T-helper 9 cell (primary cell): Measurements from ENCODE around the gene ABTB1.

ENCODE experiments used
- DNase-seq: peaks from one replicate; pipeline ENCODE4 v3.0.0-alpha.2; 2020
- total RNA-seq, 2 donors: gene quantifications; one replicate each; lab custom pipeline; 2026; lab: John Stamatoyannopoulos, UW

Gene ABTB1
- total RNA-seq = 37.2 to 68.2 reads per million in 2 donors

DNA sequence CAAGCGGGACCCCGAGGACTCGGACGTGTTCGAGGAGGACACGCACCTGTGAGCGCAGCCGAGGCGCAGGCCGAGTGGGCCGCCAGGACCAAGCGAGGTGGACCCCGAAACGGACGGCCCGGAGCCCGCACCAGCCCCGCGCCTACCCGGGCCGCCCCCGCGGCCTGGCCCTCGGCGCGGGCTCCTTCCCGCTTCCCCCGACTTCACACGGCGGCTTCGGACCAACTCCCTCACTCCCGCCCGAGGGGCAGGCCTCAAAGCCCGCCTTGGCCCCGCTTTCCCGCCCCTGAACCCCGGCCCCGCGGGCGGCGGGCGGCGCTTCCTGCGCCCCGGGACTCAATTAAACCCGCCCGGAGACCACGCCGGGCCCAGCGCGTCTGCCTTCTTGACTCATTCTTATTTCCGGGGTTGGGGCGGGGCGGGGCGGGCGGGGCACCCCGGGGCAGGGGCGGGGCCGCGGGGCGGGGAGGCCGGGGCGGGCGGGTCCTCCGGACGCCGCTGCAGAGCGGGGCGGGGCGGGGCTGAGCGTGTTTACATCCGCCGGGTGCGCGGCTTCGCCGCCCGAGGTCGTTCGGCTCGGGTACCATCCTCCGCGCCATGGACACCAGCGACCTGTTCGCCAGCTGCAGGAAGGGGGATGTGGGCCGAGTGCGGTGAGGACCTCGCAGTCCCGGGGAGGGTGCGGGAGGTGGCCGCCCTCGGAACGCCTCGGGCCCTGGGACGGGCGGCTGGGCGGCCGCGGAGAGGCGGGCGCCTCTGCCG lies at the start of gene ABTB1:
Gene ABTB1 (plus strand): TSS at position 524 of the 762 bp plus-strand sequence. CDS start 74 bp downstream, at position 598.
- DNase-seq = peak; percentile 80

DNA sequence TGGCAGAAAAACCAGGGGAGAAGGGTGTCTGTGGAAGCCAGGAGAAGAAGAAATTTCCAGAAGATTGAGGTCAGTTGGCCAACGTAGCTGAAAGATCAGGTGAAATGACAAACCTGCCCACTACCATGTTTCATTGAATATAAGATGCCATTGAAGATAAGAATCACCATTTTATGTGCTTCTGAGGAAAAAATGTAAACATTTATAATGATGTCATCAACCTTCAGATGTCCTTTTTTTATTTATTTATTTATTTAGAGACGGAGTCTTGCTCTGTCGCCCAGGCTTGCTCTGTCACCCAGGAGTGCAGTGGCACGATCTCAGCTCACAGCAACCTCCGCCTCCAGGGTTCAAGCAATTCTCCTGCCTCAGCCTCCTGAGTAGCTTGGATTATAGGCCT lies 48.7 kb upstream of the ABTB1 start:
- DNase-seq = no peak

DNA sequence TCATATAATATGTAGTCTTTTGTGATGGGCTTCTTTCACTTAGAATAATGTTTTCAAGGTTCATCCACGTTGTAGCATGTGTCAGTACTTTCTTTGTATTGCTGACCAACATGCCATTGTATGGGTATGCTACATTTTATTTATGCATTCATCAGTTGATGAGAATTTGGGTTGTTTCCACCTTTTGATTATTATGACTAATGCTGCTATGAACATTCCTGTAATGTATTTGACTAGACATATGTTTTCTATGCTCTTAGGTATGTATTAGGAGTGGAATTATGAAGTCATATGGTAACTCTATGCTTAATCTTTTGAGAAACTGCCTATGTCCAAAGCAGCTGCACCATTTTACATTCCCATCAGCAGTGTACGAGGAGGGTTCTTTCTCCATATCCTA lies 46.9 kb upstream of the ABTB1 start:
- no peak for DNase-seq

DNA sequence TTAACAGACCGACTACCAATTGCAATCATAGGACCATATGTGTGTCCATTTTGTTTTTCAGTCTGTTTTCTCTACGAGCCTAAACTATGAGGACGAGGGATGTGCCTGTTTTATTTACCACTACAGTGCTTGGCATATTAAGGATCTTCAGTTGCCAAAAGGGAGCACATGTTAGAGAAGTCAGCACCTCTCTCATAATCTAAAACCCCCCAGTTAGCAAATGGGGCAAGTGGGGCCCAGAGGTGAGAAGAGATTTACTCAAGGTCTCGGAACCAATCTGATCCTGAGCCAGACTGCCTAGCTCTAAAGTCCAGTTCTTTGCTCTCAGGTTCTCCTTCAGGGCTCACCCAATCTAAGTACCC lies 44.3 kb upstream of the ABTB1 start:
- DNase-seq = no peak

DNA sequence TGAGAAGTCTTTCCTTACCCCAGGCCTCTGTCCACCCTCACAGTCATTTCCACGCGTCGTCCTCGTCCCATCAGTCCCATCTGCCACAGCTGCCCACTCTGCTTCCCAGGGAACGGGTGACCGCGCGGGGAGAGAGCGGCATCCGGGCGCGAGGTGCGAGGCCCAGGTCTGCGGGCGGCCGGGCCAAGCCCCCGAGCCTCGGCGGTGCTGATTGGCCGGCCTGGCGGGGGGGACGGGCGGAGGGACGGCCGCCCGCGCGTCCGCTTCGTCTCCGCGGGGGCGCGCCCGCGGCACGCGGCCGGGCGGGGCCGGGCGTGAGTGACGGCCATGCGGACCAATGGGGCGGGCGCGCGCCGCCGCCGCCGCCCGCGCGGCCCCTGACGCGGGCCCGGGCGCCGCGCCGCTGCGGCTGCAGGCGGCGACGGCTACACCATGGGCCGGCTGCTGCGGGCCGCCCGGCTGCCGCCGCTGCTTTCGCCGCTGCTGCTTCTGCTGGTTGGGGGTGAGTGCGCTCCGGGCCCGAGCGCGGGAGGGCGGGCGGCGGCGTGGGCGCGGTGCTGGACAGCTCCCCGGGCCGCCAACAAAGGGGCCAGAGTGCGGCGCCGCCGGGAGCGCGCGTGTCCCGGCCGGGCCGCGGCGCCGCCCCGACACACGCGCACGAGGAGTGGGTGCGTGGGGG lies 43.8 kb upstream of the ABTB1 start, which contains the start of gene PODXL2:
Gene PODXL2 (plus strand): TSS at position 398 of the 679 bp plus-strand sequence. CDS start 35 bp downstream, at position 433.
- DNase-seq = peak; percentile 14

DNA sequence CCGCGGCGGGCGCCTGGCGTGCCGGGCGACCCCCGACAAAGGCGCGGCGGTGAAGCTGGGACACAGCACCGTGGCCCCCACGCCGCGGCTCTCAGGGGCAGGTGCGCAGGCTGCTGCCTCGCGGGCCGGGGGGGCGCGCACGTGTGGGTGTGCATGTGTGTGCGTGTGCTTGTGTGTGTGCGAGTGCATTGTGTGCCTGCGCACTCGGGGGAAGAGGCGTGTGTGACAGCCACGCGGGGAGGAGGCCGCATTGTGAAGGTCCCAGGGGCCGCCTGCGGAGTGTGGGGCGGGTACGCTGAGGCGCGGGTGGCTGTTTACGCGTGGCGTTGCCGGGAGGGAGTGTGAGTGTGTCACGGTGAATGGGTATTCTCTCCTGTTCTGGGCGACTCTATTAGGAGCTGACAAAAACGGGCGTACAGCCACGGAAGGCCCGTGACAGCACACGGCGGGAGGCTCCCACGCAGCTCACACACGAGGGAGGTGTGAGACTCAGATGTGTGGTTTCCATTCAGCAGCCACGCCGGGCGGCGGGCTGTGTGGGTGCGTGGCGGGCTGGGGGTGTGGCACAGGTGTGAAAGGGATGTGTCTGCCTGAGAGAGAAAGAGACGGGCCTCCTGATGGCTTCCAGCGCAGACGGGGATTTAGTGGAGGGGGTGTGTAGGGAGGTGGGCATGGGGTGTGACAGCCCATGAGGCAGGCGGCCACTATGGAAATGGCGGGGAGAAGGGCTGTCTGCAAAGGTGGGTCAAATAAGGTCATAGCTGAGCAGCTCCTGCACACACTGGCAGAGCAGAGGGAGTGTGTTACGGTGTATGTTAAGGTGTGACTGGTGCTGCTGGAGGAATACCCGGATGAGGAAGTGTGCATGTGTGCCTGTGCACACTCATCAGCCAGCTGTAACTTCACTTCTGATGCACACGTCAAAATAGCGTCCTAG lies 43.0 kb upstream of the ABTB1 start:
- DNase-seq = peak; percentile 17

DNA sequence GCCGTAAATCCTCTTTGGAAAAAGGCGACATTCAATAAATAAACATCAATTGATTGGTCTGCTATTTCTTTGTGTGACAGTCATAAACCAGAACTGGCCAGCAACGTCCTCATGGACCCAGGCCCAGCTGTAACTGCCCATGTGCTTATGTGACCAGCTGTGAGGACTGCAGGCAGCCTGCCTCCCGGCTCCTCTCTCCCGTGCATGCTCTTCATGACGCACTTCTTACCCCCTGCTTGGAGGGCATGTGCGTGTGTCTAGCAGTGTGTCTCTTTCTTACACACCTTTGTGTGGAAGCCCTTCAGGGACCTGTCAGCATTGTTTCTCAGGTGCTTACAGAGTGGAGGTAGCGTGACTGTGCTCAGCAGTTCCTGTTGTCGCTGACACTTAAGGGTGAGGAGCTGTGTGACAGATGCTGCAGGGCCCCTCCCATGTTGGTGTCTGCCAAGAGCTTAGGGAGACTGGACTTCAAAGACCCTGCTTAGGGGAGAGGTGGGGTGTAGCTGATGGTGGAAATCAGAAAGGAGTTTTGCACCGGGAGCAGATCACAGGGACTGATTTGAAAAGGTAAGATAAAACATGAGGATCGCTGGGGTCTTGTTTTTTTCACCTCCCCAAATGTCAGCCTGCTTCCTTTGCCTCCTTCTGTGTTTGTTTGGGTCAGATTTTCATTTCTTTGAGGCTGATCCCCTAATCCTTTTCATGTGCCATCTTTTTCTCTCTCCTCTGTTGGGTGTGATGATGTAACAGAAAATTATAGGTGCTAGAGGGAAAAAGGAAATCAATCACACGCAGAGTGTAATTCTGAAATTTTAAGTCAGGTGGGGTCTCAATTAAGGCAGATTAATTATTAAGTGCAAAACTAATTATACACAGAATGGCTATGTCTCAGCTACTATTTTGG lies 41.7 kb upstream of the ABTB1 start:
- no peak for DNase-seq

DNA sequence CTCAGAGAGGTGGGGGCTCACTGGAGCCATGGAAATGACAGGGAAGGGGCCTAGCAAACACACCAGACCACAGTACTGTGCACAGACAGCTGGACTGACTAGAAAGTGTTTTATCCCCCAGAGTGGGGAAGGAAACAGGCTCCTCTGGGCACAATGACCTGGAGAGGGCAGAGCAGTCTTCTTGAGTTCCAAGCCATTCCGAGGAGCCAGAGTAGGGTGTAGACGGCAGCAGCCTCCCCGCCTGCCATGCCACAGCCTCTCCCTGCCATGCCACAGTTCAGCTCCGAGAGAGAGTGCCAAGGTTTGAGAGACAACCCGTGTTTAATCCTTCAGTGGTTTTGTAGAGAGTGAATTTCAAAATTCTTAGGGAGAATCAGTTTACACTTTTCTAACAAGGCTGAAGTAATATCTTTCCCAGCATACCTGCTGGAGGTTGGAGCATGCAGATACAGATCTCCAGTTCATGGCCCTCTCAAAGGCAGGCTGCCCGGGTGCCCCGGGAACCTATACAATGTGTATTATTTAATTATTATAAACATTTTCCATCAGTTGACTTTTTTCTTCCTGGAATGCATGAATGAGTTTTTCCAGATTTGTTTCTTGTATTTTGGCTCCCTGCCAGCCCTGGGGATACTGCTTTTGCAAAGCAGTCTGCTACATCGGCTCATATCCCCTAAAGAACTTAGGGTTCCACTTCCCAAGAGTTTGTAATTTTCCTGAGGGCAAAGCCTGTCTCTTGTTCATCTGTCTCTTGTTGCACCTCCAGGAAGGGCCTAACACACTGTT lies 40.5 kb upstream of the ABTB1 start:
- DNase-seq = no peak

DNA sequence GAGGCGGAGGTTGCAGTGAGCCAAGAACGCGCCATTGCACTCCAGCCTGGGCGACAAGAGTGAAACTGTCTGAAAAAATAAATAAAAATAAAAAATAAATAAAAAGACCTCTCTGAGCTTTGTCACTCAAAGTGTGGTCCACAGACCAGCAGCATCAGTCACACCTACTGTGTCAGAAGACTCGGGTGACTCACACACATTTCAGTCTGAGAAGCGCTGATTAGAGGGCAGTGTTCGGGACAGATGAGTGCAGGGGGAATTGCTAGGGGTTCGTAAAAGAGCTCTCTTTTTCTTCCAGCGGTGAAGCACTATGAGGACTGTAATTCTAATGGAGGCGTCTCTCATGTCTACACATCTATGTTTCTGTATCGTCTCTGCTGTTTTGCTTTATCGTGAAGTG lies 38.1 kb upstream of the ABTB1 start:
- DNase-seq = no peak

DNA sequence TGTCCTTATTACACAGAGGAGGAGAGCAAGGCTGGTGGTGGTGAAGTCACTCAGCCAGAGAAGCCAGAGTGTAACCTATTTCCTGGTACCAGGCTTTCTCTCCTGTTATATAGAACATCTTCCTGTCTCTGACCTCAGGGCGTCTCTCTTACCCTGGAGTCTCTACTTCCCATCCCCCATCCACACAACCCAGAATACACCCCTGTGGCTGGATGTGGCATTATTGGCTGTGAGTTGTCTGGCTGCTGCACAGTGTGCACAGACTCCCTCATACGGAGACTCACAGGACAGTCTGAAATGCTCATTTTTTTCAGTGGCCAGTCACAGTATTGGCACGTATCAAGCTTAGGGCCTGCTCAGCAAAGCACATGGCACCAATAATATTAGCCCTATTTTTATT lies 35.2 kb upstream of the ABTB1 start:
- DNase-seq = no peak

DNA sequence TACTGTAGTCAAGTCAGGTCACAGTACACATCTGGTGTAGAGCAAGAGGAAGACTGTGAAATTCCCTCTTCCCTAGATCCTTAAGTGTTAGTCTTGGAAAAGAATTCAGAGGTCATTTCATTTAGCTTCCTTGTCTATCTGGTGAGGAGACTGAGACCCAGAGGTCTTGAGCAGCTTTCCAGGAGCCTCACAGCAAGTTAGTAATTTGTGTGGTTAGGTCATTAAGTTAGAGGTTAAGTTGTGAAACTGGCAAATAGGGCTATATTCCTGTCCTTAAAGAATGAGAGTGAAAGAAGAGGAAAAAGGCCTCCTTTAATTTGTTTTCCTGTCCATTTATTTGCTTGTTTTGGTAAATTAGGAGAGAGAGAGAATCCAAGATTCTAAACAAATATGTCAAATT lies 34.8 kb upstream of the ABTB1 start:
- DNase-seq = no peak

DNA sequence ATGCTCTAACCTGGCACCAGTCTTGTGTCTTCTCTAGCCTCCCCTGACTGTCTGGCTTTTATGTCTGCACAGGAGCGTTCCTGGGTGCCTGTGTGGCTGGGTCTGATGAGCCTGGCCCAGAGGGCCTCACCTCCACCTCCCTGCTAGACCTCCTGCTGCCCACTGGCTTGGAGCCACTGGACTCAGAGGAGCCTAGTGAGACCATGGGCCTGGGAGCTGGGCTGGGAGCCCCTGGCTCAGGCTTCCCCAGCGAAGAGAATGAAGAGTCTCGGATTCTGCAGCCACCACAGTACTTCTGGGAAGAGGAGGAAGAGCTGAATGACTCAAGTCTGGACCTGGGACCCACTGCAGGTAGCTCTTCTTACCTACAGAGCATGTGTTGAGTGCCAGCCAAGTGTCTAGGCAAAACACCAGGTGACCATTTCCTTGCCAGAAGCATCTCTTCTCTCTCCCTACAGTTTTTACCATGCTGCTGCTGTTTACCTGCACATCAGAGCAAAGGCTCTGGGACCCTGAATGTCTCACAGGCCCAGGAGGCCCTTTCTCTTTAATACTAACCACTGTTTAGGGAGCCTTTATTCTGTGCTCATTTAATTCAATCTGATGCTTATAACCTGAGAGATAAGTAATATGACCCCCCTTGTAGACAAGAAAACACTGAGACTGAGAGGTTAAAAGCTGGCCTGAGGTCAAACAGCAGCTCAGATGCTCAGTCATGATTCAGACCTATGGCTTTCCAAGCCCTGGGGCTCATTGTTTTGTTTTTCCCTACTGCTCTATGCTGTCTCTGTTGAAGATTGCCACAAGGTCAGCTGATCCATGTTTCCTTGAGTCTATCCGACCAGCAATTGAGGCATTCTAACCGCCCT lies 33.3 kb upstream of the ABTB1 start:
- DNase-seq = no peak

DNA sequence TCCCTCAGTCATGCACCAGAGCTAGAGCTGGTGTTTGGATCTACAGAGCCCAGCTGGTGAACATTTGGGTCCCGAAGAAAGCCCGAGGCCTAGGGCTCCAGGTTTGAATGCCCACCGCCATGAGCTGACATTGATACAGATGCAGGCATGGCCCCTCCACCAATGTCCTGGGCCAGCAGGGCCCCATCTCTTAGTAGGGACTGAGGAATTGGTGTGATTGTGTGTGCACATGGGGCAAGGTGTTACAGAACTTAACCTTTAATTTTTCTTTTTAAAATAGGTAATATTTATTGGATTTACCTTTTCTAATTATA lies 32.8 kb upstream of the ABTB1 start:
- DNase-seq = no peak

DNA sequence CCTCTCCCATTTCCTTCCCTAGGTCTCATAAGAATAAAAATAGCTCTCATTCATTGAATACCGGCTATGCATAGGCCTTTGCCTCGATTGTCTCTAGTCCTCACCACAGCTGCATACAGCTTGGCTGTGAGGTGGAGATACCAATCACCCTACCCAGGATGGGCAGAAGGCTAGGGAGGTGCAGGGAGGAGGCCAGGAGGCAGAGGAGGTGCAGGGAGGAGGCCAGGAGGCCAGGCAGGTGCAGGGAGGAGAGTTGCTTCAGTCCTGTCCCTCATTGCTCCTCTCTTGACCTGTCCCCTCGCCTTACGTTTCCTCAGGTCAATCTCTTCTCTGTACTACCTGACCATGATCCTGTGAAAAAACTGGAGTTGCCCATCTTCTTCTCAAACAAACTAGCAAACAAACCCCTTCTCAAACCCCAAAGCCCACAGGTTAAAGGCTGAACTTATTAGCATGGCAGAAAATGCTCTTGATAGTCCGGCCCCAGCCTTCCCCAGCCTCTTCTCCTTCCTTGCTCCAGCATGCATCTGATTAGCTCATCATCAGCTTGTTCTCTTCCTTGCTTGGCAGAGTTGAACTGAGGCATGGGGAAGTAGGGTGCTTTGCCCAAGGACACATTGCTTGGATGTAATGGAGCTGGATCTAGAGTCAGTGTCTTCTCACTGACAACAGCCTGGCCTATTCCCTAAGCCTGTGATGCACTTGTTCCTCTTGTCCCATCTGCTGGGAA lies 27.9 kb upstream of the ABTB1 start:
- DNase-seq = no peak

DNA sequence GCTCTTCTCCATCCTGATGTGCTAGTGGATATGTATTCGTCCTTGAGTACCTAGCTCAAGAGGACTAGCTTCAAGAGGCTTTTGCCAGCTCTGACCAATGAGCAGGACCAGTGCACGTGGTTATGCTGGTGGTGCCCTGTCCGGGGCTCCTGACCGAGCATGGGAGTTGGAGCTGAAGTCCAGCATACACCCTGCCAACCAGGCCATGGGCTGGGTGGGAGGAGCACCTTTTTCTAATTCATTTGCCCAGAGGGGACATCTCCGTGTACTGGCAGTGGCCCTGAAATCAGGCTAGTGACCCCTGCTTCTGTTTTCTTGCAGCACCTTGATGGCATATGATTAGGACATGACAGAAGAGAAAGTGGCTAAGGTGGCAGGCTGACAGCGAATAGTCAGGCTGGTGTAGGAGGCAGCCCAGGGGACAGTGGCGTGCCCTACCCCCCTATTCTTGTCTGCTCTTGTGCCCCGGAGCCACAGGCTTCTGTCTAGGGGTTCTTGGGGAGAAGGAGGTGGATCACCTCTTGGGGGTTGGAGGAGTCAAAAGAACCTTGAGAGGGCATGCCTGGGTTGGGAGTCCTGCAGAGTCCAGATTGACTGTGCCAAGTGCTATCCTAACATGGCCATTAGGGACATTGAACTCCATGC lies 27.3 kb upstream of the ABTB1 start:
- no peak for DNase-seq

DNA sequence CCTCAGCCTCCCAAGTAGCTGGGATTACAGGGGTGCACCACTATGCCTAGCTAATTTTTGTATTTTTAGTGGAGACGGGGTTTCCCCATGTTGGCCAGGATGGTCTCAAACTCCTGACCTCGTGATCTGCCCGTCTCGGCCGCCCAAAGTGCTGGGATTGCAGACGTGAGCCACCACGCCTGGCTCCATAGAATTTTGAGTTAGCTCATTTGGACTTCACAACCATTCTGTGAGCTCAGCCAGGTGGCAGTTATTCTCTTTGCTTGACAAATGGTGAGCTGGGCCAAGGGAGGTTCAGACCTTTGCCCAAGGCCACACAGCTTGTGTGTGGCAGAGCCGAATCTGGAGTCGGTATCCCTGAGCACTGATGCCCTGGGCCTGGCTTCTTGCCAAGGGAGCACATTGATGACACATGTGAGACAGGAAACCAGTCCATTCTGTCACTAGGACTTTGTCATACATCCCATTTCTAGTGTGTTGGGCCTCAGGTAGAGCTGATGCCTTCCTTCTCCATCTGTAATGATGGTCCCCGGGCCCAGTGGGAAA lies 26.2 kb upstream of the ABTB1 start:
- no peak for DNase-seq

DNA sequence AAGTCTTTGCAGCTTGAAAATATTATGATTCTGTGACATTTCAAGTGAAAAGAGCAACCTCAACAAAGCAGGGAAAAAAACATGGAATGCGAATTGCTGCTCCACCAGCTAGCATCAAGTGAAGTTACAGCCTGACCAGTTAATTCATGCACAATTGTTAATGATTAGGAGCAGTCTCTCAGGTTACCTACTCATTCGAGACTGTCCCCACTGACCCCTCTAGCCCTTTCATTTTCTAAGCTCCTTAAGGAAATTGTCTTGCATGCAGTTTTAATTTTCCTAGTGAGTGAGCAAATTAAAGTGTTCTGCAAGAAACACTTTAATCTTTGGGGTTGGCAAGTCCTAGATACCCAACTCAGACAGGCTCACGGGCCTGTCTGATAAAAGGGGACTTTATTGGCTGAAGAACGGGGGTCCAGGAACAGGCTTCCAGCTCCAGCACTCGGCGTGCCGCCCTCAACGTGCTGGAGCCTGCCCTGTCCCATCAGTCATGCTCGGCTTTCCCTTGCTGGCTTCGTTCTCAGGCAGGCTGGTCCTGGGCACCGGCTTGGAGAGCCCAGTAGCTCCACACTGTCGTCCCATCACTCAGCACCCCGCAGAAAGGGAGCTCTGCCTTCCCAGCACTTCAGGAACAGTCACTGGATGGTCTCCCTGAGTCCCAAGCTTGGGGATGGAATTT lies 25.4 kb upstream of the ABTB1 start:
- no peak for DNase-seq

DNA sequence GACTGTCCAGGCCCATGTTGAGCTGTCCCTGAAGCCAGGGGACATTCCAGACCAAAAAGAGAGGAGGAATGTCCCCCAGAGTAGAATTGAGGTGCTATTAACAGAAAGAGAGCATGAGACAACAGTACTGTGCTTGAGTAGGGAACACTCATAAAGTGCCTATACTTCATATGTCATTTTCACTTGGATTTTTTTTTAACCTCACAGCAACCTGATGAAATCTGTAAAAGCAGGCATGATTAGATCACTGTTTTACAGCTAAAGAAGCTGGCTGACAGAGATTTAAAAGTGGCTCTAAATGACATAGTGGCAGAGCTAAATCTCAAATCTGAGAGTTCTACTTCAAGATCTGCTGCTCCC lies 24.9 kb upstream of the ABTB1 start:
- DNase-seq = no peak
